Ovary (tissue), 9 donors: ENCODE data around the gene BARD1. TPM values are rescaled to one million over a fixed set of nuclear protein-coding genes. Genes with fewer than 3 reads are reported as not detected.

Experiments used
- polyA plus RNA-seq, 2 donors: library from polyadenylated mRNA; stranded (reverse); fragments of 200-250 nt in 1 of 2; fragments of 350-450 nt in 1 of 2; fragmentation: Illumina TruSeq in 1 of 2; extraction: RNeasy Lipid Tissue Mini Kit (QIAGEN cat#74804) in 1 of 2; gene quantifications; one replicate each; pipeline ENCODE4 v1.2.3, GENCODE V29; 2013 to 2014
- small RNA-seq: library from RNA; depleted of rRNA; stranded (forward); fragments of <200 nt; gene quantifications from one replicate; pipeline ENCODE3, GENCODE V24; 2016
- total RNA-seq, 7 donors: library from RNA; depleted of rRNA in 2 of 7; stranded (reverse); fragments of >200 nt in 2 of 7; fragmentation: NEBNext Ultra II Directional in 3 of 7; extraction: Animal tissue kit (Norgen Biotek cat#: 25700) in 3 of 7; gene quantifications; one replicate each; pipeline versions ENCODE4 v1.1.0 to v1.2.4, GENCODE V29; 2016 to 2023
- donor health status: DM: no; HTN: no; CAD: no; lungs with moderate emphysema.
- donor health status: DM: no; HTN: no; CAD: no.
- donor health status: Bipolar disorder and iron deficiency.
- donor health status: DM: yes; HTN: yes; CAD: no.
- donor health status: DM: no; HTN: no; CAD: no.
- donor health status: DM: yes; HTN: yes; CAD: no.

The BARD1 gene
- total and polyA plus RNA-seq, 9 donors: 2.4 to 30.4 (median 11.0) TPM

Small RNA genes within 50 kb of the gene (small RNA-seq; reads per million reads assigned to genes)
- gene SNORA70I: not detected
